IPS-11a (cell line): ENCODE measurements around the gene HSPA12B.

Experiments
- H3K4me3 ChIP-seq: one replicate; pipeline ENCODE4 v1.5.1; 2013; ENCODE audit warnings: low read depth, low read length, control low read depth

The HSPA12B gene

DNA sequence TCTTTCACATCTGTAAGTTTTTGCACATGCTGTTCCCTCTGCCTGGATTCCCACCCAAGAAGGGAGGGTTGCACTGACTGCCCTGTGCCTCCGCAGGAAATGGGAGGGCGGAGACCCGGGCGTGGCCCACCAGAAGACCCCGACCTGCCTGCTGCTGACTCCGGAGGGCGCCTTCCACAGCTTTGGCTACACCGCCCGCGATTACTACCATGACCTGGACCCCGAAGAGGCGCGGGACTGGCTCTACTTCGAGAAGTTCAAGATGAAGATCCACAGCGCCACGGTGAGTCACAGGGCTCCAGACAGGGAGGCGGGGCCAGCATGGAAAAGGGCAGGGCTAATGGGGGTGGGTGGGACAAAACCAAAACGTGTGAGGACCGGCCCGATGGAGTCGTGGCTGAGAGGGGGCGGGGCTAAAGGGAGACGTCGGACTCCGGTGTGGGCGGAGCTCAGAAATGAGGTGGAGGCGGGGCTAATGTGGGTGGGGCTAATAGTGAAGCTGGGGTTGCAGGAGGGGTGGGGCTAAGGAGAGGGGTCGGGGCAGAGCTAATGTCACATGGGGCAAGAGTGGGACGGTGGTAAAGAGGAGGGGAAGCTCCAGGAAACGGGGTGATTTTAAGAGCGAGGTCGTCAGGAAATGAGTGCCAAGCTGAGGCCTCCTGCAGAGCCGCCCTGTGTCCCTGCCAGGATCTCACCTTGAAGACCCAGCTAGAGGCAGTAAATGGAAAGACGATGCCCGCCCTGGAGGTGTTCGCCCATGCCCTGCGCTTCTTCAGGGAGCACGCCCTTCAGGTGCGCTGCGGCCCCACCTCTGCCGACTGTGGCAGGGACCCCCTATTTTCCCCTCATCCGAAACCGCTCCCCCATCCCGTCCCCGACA, 12.6 kb downstream of the HSPA12B start:
- peak overlapping the region; percentile 55 for H3K4me3 ChIP-seq

- H3K4me3 ChIP-seq = peak overlapping the region; percentile 53
Measured at GRCh38 chr20:3745686-3746173, 13.2 kb downstream of the HSPA12B start.

DNA sequence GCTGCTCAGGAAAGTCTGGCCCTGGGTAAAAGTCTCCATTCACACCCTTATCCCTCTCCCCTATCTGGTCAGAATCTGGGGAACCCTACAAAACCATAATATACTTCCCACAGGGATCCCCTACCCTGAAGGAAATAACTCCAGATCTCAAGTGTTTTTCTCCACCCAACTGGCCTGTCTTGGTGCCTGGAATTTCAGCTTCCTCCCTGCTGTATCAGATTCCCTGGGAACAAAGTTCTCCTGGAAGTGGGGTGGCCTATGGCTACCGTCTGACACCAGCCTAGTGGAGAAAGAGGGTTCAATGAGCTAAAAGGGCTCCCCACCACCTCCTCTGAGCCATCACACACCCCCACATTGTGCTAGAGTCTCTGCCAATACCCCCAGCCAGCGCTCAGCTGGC, 15.0 kb downstream of the HSPA12B start:
- no peak overlapping the region for H3K4me3 ChIP-seq

DNA sequence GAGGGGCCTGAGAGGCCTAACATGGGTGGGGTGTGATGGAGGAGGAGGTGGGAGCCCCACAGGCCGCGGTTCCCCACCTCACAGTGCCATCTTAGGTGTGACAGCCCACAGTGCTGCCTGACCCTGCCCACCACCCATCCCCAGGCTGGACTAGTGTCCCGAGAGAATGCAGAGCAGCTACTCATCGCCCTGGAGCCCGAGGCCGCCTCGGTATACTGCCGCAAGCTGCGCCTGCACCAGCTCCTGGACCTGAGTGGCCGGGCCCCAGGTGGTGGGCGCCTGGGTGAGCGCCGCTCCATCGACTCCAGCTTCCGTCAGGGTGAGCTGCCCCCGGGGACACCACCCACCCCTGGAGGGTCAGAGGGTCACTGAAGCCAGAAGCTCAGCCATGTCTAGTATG, 15.6 kb downstream of the HSPA12B start:
- H3K4me3 ChIP-seq = no peak overlapping the region

DNA sequence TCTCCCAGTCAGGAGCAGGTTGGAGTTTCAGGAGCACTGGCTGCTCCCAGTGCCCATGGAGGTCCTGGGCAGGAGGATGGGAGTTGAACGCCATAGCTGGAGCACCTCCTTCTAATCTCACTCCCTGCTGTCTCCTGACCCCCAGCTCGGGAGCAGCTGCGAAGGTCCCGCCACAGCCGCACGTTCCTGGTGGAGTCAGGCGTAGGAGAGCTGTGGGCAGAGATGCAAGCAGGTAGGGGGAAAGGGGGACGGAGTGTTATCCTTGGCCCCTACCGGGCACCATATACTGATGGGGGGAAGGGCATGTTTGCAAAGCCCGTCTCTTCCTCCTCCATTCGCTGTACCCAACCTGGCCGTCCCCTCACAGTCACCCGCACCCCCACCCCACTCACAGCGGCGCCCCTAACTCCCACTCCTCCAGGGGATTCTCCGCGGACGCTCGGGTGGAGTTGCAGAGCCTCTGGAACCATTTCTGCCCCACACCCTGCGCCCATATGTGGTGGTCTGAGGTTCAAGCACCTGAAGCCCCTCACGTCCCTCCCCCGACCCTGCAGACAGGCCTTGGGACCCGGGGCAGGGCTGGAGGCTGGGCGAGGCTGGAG, 16.7 kb downstream of the HSPA12B start:
- peak overlapping the region; percentile 27 for H3K4me3 ChIP-seq

GRCh38 chr20:3749689-3750531, 17.4 kb downstream of the HSPA12B start:
- peak overlapping the region; percentile 30 for H3K4me3 ChIP-seq

DNA sequence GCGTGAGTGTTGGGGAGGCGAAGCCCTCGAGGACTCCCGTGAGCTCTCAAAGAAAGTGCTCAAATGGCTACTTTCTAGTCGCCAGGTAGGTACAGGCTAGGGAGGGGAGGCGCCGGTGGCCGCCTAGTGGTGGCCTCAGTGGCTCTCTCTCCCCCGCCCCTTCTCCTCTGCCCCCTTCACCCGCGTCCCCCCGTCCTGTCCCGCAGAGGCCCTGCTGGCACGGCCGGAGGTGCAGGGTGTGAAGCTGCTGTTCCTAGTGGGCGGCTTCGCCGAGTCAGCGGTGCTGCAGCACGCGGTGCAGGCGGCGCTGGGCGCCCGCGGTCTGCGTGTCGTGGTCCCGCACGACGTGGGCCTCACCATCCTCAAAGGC, 18.8 kb downstream of the HSPA12B start:
- H3K4me3 ChIP-seq = peak overlapping the region; percentile 40

- H3K4me3 ChIP-seq = peak overlapping the region; percentile 40
Measured at GRCh38 chr20:3751675-3752385, 19.3 kb downstream of the HSPA12B start.

GRCh38 chr20:3752386-3752759, 19.9 kb downstream of the HSPA12B start:
- peak overlapping the region; percentile 40 for H3K4me3 ChIP-seq

GRCh38 chr20:3753098-3753497, 20.6 kb downstream of the HSPA12B start:
- H3K4me3 ChIP-seq = no peak overlapping the region

DNA sequence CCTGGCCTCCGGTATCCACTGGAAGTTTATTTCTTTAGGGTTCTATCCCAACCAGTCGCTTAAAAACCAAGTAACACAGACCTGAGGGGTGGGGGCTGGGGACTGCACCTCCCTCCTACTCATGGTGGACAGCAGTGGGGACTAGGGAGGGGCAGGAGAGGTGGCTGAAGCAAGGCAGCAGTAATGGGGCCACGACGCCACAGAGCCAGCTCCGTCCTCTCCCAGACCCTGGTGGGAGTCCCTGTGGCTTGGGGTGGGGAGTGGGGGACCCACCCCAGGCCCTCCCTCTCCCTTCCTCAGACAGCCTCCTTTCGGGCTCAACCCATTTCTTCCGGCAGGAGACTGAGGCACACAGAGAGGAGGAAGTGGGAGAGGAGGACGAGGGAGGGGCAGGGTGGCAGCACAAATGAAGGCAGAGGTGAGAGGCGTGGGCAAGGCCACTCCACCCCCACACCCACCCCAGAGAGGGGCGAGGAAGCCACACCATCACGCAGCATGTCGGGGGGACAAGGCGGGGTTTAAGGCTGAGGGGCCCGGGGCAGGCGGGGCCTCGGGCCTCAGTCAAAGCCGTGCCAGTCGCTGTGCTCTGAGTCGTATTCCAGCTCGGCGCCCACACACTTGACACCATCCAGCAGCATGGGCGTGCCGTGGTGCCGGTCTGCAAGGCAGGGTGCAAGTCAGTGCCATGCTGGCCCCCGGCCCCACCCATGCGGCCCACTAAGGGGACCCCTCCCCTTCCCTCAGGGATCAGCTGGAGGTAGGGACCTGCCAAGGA, 21.2 kb downstream of the HSPA12B start:
- H3K4me3 ChIP-seq = no peak overlapping the region

DNA sequence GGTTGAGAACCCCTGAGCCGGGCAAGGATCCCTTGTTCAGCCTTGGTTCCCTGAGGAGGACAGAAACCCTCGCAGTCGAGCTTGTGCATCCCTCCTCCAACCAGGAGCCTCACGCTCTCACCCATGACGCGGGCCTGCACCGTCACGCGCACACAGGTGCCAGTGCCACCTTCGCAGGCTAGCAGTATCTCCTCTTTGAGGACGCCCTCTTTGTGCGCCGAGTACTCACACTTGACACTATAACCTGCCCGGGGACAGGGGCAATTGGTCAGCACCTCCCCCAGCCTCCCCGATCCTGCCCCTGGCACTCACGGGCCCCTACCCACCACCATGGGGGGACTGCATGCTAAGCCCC, 21.8 kb downstream of the HSPA12B start:
- no peak overlapping the region for H3K4me3 ChIP-seq

DNA sequence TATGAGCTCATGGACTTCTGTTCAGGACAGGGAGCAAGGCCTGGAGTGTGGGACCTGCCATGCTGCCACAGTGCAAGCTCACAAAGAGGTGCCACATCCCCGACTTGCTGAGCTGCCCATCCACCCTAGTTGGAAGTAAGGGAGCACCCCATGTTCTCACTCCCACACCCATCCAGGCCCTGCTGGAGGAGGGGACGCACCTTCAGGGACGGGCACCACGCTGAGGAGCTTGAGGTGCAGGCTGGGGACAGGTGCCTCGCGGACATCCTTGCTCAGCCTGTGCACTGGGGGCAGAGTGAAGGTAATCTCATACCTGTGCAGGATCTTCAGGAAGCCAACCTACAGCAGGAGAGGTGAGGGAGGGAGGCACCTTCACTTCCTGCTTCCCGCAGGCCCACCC, 22.8 kb downstream of the HSPA12B start:
- H3K4me3 ChIP-seq = no peak overlapping the region

GRCh38 chr20:3755814-3756480, 23.5 kb downstream of the HSPA12B start:
- no peak overlapping the region for H3K4me3 ChIP-seq

DNA sequence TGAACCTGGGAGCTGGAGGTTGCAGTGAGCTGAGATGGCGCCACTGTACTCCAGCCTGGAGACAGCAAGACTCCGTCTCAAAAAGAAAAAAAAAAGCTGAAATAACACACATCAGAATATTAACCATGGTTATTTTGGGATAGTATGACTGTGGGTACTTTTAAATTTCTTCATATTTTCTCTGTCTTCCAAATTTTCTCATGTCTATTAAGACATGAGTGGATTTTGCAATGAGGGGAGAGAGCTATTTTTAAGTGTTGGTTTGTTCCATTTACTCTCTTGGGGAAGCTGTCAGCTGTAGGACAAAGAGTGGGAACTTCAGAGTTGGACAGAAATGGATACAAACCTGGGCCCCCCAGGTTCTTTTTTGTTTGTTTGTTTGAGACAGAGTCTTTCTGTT, 24.8 kb downstream of the HSPA12B start:
- H3K4me3 ChIP-seq = no peak overlapping the region

- no peak overlapping the region for H3K4me3 ChIP-seq
Measured at GRCh38 chr20:3758566-3758965, 26.1 kb downstream of the HSPA12B start.

GRCh38 chr20:3759316-3759823, 26.9 kb downstream of the HSPA12B start:
- H3K4me3 ChIP-seq = no peak overlapping the region

GRCh38 chr20:3759884-3760283, 27.4 kb downstream of the HSPA12B start:
- no peak overlapping the region for H3K4me3 ChIP-seq

GRCh38 chr20:3760655-3761348, 28.3 kb downstream of the HSPA12B start:
- no peak overlapping the region for H3K4me3 ChIP-seq
